SHP77 treated with DMSO at 0.1 percent for 48 hours (cell line): ENCODE measurements around the gene ANKRD10.
"Not testable (repeated sequence)": the region's sequence is repeated elsewhere in the genome, so short reads cannot be mapped to it uniquely, and the experiment has no call there.

ENCODE experiments used
- DNase-seq: peaks from one replicate; lab custom pipeline; 2025; lab: John Stamatoyannopoulos, UW

The ANKRD10 gene

DNA sequence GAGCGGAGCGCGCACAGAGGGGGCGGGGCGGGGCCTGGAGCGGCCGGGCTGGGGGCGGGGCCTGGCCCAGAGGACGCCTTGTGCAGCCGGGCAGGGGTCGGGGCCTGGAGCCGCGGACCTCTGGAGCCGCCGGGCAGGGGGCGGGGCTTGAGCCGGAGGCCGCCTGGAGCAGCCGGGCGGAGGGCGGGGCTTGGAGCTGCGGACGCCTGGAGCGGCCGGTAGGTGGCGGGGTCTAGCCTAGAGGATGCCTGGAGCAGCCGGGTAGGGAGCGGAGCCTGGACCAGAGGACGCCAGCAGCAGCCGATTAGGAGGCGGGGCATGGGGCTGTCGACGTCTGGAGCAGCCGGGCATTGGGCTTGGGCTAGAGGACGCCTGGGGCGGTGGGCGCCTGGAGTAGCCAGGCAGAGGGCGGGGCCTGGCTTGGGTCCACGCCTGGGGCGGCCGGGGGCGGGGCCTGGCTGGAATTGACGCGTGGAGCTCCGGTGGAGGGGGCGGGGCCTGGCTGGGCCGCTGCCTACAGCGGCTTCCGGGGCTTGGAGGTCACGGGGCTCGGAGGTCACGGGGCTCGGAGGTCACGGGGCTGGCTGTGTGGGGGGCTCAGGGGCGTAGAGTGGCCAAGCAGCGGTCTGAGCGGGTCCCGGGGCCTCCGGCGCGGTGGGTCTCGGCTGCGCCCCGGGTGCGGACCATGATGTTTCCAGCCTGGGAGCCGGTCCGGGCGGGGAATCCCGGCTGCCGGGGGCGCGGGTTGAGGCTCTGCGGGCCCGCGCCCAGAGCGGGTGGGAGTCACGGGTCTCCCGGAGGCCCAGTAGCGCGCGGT is at the start of gene ANKRD10:
Gene ANKRD10, minus strand, starts transcription at position 13 of the 817 bp plus-strand sequence. CDS start 135 bp downstream, outside the sequence.
- peak; percentile 100 for DNase-seq

DNA sequence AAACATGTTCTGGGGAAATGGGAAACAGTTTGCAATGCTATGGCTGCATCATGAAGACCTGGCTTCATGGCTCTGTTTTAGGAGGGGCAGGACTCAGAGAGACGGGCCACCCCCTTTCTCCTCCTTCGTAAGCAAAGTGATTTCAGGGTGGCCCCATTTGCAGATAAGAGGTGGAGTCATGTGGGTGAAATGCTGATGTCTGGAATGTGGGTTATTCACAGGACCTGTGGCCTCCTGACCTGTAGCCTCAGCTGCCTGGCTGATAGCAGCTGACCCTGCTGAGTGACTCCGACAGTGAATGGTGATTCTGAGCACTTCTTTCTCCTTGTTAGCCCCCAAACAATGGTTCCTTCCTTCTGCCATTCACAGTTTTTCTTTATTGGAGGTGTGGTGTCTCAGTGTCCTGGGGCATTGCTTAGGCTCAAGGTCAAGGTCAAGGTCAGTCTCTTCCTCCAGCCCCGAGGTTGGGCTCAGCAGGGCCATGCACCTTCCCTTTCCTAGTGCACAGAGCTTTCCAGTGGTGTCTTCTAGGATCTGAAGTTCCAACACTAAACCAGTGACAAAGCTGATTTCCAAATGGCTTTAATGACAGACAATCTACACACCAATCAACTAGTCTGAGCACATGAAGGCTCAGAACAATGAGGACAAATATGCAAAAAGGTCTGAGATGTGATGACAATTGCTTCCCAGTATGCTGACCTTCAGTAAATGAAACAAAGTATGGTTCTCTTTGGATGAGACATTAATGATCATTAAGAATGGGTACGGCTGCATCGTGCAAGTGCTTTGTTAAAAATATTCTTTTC is 49.6 kb upstream of the ANKRD10 start:
- DNase-seq: no peak

DNA sequence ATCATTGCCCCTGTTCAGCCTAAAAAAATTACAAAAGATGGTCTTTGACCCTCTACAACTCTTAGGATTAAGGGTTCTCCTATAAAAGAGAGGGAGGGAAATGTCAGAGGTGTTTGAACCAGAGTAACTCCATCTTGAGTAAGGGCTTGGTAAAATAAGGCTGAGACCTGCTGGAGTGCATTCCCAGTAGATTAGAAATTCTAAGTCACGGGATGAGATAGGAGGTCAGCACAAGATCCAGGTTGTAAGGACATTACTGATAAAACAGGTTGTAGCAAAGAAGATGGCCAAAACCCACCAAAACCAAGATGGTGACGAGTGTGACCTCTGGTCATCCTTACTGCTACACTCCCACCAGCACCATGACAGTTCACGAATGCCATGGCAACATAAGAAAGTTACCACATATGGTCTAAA is 48.7 kb upstream of the ANKRD10 start:
- no peak for DNase-seq

DNA sequence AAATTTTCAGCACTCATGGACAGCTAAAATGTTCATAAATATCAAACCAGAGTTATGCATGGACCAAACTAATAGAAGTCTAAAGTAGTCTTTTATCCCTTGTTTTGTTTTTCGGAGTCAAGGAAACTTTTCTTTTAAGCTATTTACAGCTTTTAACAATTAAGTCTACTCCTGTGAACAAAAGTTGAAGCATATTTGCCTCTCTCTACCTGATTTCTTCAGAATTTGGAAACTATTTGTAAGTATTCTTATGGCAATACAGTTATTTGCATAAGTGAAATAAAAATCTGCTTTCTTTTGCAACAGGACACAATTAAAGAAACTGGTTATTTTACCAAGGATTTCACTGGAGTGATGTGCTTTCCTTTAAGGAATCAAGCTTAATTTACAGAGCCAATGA is 47.1 kb upstream of the ANKRD10 start:
- no peak for DNase-seq

DNA sequence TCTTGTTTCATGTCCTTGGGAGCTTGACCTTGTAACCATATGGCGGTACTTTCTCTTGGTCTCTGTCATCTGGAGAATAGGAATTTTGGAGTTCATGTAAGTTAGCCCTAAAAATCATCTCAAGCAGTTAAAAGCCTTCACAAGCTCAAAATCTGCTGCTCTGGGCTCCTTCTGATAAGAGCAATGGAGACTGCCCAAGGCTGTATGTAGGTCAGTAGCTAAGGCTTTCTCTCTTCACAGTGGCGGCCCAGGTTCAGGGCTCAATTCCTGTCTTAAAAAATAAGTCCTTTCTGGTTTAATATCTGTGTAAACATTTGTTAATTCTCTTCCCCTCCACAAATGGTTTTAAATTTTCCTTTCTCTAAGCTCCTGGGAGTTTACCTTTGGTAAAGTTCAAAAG is 45.3 kb upstream of the ANKRD10 start:
- no peak for DNase-seq

DNA sequence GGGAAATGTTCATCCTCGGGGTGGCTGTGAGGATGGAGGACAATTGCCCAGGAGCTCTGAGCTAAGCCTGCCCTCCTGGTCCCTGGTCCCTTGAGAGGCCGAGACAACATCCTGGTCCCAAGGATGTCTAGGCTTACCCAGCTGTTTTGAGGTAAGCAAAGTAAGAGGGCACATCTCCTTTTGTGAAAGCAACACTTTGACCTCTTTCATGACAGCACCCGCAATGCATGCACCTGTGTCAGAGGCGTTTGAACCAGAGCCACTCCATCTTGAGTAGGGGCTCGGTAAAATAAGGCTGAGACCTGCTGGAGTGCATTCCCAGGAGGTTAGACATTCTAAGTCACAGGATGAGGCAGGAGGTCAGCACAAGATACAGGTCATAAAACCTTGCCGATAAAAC is 43.1 kb upstream of the ANKRD10 start:
- no peak for DNase-seq

DNA sequence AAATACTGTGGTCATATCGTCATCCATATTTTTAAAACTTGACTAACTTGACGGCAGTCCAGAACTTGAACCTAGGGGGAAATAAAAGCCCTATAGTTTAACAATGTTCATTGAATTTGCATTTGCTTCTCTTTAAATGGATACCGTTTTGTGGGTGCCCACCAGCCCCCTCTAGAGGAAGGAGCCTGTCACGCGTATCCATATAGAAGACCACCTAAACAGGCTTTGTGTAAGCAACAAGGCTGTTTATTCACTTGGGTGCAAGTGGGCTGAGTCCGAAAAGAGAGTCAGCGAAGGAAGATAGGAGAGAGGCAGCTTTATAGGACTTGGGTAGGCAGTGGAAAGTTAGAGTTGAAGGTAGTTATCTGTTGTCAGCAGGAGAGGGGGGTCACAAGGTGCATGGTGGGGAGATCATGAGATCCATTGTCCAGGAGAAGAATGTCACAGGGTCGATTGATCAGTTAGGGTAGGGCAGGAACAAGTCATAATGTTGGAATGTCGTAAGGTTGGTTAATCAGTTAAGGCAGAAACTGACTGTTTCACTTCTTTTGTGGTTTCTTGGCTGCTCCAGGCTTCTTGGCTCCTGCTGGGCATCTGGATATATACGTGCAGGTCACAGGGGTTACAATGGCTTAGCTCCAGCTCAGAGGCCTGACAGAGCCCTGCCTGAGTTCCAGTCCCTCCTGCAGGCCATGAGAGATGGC is 42.5 kb upstream of the ANKRD10 start:
- no peak for DNase-seq

DNA sequence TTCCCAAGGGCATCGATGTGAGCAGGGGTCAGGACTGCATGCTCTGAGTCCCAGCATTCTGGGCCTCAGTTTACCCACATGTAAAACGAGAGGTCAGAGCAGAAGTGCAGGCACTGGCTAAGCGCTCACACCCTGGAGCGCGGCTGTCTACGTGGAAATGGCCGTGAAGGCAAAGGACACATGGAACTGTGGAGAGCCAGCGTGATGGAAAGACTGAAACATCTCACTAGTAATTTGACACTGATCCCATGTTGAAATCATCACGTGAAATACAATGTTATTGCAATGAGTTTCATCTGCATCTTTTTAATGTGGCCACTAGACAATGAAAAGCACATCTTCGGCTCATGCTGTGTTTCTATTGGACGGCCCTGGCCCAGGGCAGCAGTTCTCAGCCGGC is 41.3 kb upstream of the ANKRD10 start:
- not testable (repeated sequence) for DNase-seq

DNA sequence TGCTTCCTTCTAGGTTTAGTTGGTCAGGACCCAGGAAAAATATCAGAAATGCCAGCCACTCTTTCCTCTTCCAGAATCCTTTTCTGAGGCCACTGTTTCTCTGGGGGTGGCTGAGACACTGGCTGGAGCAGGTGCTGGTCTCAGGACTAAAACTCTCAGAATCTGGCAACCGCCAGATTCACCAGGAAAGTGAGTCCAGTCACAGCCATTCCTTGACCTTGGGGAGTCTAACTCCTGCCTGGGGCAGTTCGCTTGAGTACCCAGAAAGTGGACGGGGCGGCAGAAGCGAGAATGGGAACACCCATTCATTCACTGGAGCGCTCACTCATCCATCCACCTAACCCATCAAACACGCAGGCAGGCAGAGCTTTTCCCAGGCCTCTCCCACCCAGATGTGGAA is 40.7 kb upstream of the ANKRD10 start:
- DNase-seq: not testable (repeated sequence)

DNA sequence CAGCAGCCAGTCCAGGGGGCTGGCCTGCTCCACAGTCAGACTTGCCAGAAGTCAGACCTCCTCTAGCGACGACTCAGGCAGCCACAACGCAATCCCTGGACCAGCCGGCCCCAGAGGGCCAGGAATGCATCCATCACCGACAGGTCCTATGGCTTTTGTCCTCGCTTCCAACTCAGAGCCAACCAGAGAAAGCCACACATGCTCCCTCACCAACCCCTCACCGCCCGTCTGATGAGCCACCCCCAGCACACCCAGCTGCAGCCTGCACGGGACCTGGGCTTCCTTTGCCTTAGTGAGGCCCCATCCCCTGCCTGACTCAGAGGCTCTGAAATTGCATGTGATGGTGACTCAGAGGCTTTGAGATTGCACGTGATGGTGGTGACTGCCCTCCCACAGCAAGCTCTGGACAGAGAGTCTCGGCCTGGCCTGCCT is 40.2 kb upstream of the ANKRD10 start:
- peak; percentile 48 for DNase-seq

DNA sequence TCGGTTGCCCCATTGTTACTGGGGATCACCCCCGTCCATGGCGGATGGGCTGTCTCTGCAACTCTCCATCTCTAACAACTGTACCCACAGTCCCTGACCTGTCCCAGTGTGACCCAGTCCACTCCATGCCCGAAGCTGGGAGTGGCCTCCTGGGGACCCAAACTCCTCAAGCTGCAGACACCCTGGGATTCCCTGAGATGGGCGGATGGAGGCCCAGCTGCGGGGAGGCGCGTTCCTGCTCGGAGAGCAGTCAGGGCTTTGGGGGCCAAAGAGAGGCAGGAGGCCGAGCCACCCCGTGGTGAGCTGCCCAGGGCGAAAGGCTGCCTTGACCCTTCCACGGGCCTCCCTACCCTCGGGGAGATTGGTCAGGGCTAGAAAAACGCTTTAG is 39.7 kb upstream of the ANKRD10 start:
- DNase-seq: not testable (repeated sequence)

DNA sequence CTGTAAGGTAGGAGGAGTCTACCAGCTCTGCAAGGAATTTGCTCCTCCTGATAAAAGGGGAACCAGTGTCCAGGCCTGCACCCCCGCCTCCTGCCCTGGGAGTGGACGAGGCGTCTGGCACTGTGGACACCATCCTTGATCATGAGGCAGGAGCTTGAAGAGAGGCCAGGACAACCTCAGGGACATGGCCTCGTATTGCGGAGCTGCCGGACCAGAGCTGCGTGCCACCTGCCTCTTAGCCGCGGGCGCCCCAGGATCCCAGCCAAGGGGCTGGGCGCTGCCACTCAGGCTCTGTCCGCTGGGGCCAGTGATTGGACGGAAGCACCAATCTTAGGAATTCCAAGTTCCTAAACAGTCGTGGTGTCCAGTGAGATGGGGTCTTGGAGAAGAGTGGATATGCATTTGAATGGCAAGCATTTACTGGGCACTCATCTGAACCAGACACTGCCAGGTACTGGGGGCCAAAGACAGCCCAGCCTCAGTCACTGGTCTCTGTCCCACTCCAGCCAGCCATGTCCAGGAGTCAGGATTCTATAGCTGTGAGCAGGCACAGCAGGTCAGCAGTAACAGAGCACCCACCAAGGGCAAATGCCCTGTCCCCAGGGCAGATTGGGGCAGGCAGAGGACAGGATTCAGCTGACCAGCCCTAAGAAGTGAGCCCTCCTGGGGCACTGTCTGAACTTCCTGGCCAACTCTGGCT is 39.1 kb upstream of the ANKRD10 start:
- no peak for DNase-seq

DNA sequence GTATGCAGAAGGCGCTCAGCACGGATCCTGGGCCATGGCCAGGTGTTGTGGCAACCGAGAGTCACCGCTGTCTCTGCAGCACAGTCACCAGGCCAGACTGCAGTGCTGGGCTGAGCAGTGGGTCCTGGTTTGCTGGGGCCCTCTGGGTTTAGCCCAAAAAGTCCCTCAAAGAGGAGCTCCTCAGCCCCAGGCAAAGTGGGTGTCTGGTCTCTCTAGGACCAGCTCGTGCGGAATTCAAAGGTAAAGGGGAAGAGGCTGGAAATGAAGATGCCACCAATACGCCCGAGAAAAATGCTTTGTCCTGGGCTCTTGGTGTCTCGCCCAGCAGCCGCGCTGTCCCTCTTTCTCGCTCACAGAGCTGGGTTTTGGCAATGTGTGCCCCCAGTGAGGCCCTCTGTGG is 38.5 kb upstream of the ANKRD10 start:
- no peak for DNase-seq

DNA sequence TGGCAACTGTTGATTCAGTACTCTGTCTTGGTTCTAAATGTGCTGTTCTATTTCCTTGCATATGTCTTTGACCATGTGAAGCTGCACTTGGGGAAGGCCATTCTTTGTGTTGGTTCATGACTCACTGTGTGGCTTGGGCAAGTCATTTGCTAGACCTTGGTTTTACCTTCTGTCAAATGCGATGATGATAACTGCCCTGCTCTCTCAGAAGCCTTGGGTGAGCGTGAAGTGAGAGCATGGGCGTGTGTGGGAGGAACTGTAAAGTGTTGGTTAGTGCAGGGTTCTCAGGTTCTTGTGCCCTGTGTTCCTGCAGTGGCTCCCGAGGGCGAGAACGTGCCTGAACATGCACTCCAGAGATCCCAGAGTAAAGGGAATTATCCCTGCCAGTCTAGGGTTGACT is 37.3 kb upstream of the ANKRD10 start:
- DNase-seq: not testable (repeated sequence)

DNA sequence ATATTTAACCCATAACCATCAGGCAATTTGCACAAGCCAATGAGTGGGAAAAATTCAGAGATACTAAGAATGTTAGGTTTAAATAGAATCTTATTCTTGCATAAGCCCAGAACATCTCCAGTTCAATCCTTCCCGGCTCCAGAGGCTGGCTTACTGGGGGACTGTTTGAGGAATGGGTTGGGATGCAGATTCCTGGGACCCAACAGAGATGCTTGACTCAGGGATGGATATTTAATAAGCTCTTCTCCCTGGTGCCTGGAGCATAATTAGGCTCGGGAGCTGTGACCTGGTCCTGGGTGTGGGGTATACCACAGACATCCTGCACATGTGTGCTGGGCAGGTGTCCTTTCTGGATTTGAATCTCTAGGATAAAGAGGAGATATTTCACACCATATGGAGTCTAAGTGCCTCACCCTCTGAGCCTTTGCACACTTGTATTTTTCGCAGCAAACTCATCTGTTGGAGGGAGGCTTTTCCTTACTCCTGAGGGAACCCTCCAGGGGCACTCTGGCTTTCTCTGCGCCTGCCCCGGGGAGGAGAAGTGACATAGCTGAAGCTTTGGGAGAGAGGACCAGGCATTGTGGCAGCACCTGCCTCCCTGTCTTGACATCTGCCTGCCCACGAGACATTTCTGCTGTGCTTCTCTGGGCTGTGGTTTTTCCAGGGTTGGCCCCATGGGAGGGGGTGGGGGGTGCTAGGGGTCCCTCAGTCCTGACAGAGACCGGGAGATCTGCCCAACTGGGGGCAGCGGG is 36.1 kb upstream of the ANKRD10 start:
- peak; percentile 76 for DNase-seq

DNA sequence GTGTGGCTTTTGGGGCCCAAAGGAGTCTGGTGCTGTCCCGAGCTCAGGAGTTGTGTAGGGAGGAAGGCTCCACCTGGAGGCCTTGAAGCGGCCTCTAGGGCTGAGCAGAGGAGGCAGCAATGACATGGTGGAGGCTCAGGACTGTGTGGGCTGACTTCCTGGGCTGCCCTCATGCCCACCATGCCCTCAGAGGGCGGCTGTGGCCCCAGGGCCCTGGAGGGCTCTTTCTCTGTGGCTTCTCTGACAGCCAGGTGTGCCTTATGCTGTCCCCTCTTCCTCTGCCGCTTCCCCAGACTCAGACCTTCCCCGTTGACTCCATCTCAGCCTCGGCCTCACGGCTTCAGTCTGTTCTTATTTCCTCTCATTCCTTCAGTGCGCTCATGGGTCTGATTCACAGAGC is 35.5 kb upstream of the ANKRD10 start:
- DNase-seq: no peak

DNA sequence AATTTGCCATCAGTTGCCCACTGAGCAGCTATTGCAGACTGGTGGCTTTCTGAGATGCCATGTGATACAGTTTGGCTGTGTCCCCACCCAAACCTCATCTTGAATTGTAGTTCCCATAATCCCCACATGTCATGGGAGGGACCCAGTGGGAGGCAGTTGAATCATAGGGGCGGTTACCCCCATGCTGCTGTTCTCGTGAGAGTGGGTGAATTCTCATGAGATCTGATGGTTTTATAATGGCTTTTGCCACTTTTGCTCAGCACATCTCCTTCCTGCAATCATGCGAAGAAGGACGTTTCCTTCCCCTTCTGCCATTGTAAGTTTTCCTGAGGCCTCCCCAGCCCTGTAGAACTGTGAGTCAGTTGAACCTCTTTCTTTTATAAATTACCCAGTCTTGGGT is 34.8 kb upstream of the ANKRD10 start:
- DNase-seq: no peak

DNA sequence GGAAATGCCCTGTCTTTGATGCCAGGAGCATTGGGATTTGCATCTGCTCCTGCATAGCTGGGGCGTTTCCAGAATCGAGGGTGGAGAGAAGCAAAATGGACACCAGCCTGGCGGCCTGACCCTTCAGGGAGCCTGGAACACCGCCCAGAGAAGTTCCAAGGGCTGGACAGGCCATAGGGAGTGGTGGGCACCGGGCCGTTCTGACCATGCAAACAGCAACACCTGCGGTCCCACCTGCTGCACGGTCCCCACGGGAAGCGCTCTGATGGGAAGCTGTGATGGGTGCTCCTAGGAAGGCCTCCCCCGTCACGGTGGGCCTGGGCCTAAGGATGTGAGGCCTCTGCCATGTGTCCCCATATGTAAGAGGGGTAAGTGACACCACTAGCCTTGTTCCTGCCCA is 34.2 kb upstream of the ANKRD10 start:
- DNase-seq: no peak

DNA sequence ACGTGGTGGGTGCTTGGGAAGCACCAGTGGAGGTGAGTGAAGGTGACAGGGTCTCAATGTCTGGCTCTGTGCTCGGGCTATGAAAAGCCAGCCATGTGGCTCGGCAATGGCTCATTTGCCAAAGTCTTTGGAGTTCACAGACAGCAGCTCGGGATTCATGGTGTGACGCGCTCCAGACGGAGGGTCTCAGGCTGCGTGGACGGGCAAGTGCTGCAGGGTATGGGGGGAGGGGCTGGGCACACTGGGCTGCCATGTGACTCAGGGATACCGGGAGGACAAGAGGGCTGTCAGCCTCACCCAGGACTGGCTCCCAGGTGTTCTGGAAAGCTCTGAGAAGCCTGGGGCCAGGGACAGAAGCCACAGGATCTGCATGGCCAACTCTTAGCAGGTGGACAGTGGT is 32.5 kb upstream of the ANKRD10 start:
- DNase-seq: not testable (repeated sequence)

DNA sequence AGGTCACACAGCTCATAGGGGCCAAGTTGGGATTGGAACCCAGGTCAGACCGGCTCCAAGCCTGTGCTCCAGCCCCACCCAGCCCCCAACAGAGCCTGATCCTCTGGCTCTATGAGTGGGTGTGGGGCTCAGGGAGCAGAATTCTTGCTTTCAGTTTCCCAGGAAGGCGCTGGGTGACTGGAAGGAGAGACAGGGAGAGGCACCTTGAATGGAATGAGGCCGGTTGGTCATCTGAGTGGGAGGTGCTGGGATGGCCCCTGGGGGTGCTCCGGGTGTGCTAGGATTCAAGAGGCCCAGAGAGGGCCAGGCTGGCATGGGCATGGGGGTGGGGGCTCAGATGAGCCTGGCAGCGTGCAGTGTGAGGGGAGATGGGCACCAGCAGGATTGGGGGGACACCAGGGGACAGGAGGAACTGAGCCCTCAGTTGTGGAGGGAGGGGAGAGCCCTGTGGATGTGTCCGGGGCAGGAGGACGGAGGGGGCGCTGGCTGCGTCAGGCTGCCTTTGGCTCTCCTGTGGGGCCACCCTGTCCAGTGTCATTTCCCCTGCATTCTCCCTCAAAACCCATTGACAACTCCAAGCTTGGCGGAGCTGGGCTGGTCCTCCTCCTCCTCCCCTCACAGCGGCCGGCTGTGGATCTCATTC is 31.2 kb upstream of the ANKRD10 start:
- DNase-seq: no peak
